ENCODE measurements around the gene GOLIM4. TPM values are rescaled to one million over a fixed set of nuclear protein-coding genes. Genes with fewer than 3 reads are reported as not detected.
"Not testable (repeated sequence)": the region's sequence is repeated elsewhere in the genome, so short reads cannot be mapped to it uniquely, and the experiment has no call there.

Gene GOLIM4
- total RNA-seq, 1 donor from 2014 or later: 32.8 TPM

DNA sequence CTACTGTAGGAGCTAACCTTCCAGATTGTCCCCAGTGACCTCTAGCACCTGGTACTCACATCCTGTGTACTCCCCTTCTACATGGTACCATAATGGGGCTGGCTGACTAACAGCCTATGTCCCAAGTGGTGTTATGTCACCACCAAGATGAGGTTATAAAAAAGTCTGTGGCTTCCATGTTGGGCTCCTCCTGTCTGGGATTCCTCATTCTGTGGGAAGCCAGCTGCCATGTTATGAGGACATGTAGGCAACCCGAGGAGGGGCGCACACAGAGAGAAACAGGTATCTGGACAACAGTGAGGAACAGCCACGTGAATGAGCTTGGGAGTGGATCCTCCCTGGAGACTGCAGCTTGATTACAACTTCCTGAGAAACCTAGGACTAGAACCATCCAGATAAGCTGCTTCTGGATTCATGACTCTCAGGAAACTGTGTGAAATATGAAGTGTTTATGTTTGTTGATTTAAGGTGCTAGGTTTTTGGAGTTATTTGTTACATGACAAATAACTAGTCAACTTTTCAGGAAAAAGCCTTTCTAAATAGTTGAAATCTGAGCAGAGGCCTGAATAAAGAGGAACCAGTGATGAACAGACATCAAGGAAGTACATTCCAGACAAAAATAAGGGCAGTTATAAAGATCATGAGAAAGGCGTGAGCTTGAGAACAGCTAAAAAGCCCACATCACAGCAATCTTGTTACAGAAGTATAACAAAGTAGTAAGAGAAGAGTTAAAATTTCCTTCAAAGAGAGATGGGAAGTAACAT, 21.7 kb downstream of the GOLIM4 start:
- DNase-seq (ENCODE audit: low read depth): no peak

DNA sequence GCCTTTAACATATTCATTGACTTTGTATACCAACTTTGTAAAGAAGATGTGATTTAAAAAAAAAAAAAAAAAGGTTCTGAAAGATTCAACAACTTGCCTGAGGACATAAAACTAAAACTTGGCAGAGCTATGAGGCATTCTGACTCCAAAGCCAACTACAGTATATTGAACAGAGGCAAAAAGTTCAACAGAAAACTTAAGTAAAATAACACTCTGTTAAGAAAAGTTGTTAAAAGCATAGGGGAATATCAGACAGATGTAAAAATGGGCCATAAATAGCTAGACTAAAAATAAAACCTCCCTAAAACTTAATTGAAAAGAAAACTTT, 23.4 kb downstream of the GOLIM4 start:
- DNase-seq (ENCODE audit: low read depth): no peak

DNA sequence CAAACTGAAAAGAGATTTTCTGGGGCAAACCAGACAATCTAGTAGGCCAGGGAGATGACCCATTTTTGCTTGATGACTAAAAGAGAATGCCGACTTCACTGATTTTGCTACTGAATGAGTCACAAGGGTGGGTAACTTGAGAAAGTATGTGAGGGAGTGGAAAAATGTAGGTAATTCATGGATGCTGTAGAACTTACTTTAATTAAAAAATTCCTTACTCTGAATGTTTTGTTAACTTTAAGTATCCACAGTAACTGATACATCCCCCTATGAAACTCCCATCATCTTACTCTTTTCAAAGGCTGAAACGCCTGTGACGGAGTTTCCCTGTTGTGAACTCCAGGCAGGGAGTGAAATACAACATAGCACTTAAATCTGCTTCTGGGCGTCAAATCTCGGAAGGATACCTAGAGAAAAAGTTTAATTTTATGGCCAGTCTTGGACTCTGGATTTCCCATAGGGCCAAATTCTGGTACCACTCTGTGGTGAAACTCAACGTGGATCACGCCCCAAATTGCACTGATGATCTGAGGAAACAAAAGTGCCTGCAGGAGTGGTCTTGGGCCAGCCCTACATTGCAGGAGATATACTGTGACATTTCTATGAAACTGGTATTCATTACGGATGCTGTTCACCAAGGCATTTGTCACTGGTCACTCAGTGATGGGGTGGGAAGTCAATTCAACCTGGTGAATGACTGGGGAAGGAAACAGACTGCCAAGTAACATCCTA, 24.0 kb downstream of the GOLIM4 start:
- DNase-seq (ENCODE audit: low read depth): peak; percentile 92

DNA sequence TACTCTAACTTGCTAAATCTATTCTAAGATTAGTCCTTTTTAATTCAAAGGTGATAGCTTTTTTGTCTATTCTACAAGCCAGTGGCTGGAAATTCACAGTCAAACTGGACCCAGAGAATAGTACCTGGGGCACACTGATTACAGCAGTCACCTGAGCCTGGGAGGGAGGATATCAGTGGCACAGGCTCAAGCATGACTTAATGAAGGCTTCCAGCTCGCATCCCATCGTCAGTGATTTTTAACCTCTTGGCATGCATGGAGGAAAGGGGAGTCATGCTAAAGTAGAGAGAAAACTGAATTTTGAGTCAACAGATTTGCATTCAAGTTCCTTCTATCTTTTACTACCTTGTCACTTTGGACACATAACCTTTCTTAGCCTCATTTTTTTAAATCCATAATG, 24.8 kb downstream of the GOLIM4 start:
- no peak for DNase-seq (ENCODE audit: low read depth)

DNA sequence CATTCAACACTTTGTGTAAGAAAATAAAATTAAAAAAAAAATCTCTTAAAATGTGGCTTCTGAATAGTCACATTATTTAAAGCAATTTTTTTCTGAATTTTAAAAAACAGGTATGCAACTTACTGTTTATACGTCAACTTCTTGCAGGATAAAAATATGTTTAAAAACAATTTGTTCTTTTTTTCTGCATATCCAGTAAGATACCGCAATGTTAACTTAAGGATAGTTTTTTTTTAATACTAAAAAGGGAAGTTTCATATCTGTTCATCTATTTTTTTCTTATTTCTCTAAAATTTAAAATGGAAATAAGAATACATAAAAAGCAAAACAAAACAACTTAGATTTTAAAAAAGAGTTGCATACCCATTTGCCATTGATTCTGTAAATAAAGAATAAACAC, 27.4 kb downstream of the GOLIM4 start:
- DNase-seq (ENCODE audit: low read depth): no peak

DNA sequence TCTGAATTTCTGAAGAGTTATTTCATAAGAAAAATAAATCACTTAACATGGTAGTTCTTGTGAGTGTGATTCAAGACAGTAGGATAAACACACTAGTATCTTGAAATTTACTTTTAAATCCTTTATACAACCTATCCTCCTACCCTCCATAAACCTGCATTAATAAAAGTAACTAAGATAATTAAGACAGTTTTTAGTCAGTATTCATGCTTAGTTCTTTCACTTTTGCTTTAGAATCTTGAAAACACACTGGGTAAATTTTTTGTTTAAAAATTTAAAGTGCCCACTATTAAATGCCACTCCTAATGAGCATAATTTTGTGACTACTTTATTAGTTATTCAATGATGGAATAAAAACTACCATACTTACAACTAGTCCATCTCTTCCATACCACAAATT, 28.8 kb downstream of the GOLIM4 start:
- no peak for DNase-seq (ENCODE audit: low read depth)

DNA sequence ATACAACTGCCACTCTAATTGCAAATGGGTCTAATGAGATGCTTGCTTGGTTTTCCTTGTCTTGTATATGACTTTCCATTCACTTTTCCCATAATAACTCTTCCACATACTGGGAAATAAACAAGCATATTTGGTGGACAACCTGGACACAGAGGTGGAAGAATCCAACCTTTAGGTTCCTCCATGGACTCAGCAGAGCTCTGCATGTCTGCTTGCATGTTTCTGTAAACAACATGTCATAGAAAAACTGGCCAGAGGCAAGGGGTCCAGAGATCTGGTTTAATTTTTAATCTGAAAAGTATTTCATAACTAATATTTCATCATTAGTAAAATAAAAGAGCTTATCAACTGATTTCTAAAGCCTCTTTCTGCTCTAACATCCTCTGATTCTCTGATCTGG, 30.2 kb downstream of the GOLIM4 start:
- DNase-seq (ENCODE audit: low read depth): no peak

DNA sequence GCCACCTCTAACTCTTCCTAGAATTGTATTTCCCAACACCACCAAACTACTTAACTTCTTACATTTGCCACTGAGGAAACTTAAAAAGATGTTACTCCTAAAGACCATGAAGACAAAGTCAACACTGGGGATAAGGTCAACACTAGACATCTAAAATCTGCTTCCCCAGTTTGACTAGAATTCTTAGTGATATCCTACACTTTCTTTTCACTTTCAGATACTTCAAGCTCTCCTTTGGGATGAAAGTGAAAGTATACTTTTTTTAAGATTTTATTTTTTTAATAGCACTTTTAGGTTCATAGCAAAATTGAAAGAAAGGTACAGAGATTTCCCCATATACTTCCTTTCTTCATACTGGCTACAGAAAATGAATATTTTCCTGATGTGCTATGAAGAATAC, 32.6 kb downstream of the GOLIM4 start:
- no peak for DNase-seq (ENCODE audit: low read depth)

DNA sequence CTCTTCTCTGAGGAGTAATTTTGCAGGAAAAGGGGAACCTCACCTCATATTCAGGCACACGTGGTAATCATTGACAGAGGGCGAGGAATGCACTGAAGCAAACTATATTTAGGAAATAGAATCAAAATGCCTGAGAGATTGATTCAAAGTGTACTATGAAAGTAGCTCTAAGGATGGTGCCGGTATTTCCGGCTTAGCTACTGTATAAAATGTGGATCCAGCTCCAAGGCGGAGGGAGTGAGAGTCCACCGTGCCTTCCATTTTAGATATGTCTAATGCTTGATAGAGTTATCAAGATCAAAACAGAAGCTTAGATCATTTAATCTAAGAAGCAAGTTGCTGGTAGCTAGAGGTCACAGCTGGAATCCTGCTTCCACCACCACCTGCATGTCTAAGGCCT, 33.0 kb downstream of the GOLIM4 start:
- no peak for DNase-seq (ENCODE audit: low read depth)

DNA sequence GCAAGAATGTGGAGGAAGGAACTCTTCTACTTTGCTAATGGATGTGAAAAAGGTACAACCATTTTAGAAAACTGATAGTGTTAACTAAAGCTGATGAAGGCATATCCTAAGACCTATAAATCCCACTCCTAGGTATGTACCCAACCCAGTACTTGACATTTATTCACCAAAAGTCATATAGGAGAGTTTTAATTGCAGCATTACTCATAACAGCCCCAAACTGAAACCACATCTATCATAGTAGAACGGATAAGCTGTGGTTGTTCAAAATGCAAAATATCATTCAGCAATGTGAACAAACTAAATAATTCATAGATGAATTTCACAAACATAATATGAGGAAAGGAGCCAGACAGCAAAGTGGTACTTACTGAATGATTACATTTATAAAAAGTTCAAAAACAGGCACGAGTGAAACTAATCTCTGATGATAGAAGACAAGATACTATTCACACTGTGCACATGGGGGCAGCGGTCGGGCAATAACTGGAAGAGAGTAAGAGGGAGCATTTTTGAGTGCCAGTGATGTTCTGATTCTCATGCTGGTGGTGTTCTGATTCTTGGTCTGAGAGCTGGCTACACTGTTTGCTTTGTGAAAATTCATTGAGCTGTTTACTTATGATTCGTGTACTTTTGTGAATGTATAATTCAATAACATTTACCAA, 34.3 kb downstream of the GOLIM4 start:
- DNase-seq (ENCODE audit: low read depth): no peak

DNA sequence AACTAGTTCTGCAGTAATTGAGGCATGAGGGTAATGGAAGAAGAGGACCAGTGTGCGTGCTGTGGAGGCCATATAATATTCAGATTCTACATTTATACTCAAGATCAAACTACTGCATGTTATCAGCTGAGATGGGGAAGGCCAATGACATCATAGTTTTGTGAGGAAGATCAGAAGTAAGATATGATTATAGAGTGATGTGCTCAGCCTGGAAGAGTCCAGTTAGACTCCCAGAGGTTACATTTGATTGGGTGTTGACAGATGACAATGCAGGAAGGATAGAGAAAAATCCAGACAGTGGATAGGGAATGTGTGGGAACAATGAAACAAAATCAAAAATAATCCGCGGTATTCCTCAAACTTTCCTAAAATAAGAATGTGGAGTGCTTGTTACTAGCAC, 35.4 kb downstream of the GOLIM4 start:
- no peak for DNase-seq (ENCODE audit: low read depth)

DNA sequence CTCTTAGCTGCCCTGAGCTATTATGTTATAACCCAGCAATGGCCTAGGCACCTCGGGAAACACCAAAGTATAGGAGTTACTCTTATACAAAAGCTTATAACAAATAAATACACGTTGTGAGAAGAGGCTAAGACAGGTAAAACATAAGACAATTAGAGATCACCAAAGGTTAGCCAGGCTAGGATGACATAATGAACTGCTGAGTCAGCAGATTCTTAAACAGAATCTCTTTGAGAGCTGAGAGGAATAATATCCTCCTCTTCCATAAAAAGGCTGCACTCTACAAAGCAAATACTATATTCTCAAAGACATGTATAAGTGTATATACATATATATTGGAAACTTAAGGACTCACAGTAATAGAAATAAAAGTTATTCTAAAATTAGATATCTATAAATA, 37.2 kb downstream of the GOLIM4 start:
- no peak for DNase-seq (ENCODE audit: low read depth)

DNA sequence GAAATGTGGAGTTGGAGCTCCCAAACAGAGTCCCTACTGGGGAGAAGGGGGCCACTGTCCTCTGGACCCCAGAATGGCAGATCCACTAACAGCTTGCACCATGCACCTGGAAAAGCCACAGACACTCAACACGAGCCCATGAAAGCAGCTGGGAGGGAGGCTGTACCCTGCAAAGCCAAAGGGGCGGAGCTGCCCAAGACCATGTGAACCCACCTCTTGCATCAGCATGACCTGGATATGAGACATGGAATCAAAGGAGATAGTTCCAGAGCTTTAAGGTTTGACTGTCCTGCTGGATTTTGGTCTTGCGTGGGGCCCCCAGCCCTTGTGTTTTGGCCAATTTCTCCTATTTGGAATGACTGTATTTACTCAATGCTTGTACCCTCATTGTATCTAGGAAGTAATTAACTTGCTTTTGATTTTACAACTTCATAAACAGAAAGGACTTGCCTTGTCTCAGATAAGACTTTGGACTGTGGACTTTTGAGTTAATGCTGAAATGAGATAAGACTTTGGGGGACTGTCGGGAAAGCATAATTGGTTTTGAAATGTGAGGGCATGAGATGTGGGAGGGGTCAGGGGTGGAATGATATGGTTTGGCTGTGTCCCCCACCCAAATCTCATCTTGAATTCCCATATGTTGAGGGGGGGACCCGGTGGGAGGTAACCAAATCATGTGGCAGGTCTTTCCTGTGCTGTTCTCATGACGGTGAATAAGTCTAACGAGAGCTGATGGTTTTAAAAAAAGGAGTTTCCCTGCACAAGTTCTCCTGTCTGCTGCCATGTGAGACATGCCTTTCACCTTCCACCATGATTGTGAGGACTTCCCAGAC, 39.1 kb downstream of the GOLIM4 start:
- not testable (repeated sequence) for DNase-seq (ENCODE audit: low read depth)

DNA sequence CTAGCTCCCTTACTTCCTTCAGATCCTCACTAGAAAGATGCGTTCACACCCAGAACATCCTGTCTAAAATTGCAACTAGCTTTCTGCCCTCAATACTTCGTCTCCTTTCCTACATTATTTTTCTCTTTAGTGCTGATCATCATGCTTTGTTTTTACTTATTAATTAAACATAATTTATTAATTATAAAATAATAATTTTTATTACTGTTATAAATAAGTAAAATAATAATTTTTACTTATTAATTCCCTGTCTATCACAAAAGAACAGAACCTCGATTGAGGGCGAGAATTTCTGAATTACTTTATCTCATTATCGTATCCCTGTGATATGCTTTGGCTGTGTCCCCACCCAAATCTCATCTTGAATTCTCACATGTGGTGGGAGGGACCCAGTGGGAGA, 41.3 kb downstream of the GOLIM4 start:
- DNase-seq (ENCODE audit: low read depth): no peak

DNA sequence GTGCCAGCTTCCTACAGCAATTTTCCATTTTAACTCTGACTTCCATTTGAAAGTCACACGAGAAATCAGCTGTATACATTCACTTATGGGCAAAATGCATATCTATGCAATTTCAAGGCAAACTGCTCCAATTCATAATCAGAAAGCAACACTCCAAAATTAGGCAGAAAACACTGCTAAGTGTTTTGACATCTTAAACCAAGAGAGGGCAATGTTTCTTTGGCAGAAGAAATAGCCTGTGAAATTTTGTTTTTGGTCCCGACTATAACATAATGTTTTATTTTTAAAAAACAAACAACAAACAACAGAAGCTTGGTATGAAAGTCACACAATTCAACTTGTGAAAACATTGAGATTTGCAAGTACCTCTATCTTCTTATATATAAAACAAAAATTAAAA, 42.6 kb downstream of the GOLIM4 start:
- no peak for DNase-seq (ENCODE audit: low read depth)

DNA sequence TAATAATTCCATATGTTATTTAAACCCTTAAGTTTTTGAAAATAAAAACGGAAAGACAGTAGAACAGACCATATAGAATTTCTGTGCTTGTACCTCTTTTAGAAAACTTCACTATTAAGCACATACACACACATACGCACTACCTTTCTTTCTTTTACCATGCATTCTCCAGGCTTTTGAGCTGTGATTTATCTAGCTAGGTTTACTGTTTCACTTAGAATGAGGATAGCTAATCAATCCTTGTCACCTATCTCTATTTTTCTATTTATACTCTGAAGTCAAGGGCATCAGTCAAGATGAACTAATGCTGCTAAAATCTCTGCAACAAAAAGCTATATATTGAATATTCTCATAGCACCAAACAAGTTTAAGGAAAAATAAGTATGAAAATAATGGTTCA, 43.2 kb downstream of the GOLIM4 start:
- DNase-seq (ENCODE audit: low read depth): no peak

DNA sequence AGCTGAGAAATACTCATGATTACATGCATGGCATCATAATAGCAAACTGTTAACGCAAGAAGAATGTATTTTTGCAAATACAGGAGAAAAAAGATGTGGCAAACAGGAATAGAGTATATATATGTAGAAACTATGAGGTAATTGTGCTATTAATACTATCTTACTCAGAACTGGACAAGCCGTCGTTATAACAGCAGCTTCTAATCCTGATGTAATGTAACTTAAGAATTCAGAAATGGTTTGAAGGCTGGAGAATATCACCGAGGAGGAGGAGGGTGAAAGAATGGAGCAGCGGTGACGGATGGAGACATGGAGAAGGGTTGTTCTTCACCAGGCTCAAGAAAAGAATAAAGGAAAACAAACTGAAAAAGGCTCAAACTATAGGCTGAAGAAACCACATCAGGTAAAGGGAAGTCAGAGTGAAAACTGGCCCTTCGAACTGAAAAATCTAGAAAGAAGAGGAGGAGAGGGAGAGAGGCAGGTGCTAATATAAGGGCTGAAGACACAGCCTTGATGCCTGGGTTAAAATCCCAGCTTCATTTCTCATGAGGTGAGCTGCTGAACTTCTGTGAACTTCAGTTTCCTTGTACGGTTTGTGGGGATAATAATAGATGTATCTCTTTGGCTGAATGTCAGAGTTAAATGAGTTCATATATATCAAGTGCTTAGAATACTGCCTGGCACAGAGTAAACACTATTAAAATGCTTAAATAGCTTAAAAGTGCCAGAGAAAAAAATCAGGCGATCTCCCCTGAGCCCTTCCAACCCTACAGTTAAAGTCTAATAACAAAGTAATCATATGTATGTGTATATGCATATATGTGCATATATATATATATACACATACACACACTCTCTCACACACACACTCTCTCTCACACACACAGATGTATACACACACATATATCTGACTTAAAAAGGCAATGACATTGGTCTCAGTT, 43.9 kb downstream of the GOLIM4 start:
- DNase-seq (ENCODE audit: low read depth): no peak

DNA sequence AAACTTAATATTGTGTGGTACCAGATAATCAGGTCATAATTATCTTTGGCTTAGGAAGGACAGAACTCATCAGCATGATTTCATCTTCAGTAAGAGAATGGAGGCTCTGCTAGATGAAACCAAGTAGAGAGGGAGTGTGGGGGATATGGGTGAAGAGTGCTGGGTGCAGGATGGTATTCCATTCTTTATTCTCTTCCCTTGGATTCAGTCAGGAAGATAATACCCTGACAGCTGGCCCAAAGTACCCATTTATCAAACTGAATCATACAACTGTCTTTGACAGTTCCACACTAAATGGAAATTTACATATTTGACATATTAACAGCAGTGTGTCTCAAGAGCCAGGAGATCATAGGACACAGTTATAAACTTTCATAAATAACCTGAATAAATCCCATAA, 44.7 kb downstream of the GOLIM4 start:
- no peak for DNase-seq (ENCODE audit: low read depth)

DNA sequence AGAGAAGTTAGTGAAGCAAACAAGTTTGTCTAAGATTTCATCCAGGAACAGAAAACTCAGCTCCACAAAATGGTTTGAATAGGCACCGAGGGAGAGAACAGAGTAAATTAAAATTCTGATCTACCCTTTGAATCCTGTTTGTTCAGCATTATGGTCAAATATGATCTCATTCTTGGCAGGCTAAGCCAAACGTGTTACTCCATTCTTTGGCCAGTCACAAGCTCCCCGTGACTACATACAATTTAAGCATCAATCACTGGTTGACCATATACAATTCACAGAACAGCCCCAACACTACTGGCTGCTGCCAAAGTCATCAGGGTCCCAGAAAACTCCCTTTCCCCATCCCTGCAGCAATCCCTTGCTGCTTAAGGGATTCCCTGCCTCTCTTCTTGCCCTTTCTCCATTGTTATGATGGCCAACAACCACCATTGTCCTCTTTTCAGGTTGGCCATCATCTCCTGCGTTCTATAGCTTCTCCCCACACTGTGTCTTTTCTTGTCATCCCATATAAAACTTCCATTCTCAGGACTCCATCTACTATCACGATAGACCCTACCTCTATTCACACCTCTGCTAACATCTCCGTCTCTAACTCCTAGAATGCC, 46.3 kb downstream of the GOLIM4 start:
- peak; percentile 28 for DNase-seq (ENCODE audit: low read depth)

DNA sequence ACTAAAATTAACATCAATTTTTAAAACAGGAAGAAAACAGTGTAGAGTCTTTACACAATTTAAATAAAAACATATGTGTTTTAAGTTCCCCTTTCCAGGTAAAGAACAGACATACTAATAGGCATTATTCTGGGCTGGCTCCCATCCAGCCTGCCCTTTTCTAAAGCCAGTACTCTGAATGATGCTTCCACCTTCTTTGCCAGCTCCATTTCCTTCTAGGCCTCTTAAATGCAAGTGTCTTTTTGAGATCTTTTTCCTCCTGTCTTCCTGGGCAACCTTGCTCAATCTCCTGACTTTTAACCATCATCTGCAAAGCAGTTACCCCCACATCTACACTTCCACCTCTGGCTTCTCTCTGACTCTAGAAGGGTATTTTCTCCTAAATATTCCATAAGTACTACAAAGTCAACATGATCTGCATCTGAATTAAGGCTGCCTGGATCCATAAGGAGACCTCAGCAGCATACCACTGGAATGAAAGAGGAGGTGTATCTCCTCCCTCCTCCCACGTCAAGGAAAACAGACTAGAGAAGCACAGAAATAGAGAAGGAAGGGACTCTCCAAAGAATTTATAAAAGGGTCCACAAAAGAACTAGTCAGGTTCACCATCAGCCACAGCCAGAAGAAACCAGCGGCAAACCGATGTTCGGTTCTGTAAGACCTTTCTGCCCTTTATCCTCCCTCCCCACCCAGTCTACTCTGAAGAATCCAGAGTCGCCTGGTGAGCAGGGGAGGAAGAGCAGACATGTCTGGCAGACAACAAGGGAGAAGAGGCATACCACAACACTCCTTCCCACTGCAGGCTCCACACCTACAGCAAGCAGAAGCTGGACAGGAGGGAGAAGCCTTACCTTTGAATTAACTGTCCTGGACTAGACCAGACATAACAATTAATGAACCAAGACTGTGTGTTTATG, 47.1 kb downstream of the GOLIM4 start:
- no peak for DNase-seq (ENCODE audit: low read depth)
